ENCODE measurements around the gene SYPL2. TPM values are rescaled to one million over a fixed set of nuclear protein-coding genes. Genes with fewer than 3 reads are reported as not detected.

SYPL2 gene
- polyA plus RNA-seq (2013, experiment 1 of 2) = 1.2 TPM
- polyA plus RNA-seq (2013, experiment 2 of 2) = 1.0 TPM

DNA sequence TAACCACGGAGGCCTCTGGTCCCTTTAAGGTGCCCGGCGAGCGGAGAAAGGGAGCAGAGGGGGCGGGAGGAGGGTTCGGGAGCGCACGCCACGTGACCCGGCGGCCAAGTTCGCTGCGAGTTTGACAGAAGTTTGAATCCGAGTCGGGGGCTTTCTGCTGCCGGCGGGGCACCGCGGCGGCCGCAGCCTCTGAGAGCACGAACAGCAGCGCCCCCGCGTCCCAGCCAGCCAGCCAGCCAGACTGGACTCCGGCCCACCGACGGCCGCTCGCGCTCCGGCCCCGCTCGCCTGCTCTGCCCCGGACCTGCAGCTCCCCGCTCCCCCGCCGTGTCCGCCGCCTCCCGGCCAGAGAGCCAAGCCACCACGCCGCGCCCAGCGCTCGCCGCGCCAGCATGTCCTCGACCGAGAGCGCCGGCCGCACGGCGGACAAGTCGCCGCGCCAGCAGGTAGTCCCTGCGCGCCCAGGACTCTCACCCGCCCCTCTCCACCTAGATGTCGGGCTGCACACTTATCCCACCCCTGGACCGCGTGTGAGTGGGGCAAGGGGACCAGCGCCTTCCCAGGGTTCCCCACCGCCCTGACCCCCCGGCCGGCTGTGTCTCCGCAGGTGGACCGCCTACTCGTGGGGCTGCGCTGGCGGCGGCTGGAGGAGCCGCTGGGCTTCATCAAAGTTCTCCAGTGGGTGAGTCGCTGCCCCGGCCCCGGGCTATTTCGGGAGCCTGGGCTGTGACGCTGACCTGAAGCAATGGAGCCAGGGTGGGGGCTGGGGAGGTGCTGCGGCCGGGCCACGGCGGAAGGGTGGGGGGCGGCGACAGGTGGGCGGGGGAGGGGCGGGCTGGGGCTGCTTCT, at the start of gene SYPL2:
SYPL2 (plus strand) TSS at position 95 of the 849 bp plus-strand sequence; CDS start at position 393, 298 bp downstream.
- H3K4me3 ChIP-seq (ENCODE audit: low read length) = peak within 1 kb of the TSS; percentile 57
- H3K4me1 ChIP-seq (ENCODE audit: insufficient read depth, low read length) = peaks cover 15% of the 10 kb centered on the region; the same call in 1 of the 2 replicates
- H3K9ac ChIP-seq (ENCODE audit: low read depth, low read length) = peak within 1 kb of the TSS; percentile 9; the same call in 1 of the 2 replicates
- WGBS = under 1% methylated on average over 82 of the region's 88 CpGs
- H3K27me3 ChIP-seq (ENCODE audit: insufficient read depth, low read length) = peaks cover 76% of the 10 kb centered on the region
- H3K27ac ChIP-seq (ENCODE audit: low read depth, low read length) = no peak within 1 kb of the TSS
- H3K9me3 ChIP-seq (ENCODE audit: insufficient read depth, low read depth, low read length) = no peaks in the 10 kb centered on the region
- H3K36me3 ChIP-seq (ENCODE audit: insufficient read depth, low read length) = no peaks in the 10 kb centered on the region

DNA sequence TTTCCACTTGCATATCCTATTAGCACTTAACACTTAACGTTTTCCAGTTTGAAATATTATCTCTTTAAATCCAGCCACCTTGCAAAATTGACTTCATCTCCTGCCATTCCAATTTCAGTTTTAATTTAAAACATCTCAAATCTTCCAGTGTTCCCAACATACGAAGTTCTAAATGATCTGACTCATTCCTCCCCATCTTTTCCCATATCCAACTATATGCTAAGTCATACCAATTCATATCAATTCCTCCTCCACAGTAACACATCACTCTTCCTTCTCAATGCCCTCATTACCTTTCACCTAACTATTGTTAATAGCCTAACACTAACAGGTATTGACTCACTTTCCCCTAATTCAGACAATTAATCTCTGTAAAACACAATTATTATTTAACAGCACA, 42.8 kb upstream of the SYPL2 start:
- peaks cover 14% of the 10 kb centered on the region; the same call in 1 of the 2 replicates for H3K4me1 ChIP-seq (ENCODE audit: insufficient read depth, low read length)
- H3K36me3 ChIP-seq (ENCODE audit: insufficient read depth, low read length) = peaks cover 40% of the 10 kb centered on the region
- no peaks in the 10 kb centered on the region for H3K27me3 ChIP-seq (ENCODE audit: insufficient read depth, low read length)
- H3K4me3 ChIP-seq (ENCODE audit: low read length) = no peak overlapping the region
- no peaks in the 10 kb centered on the region for H3K9me3 ChIP-seq (ENCODE audit: insufficient read depth, low read depth, low read length)
- no peak overlapping the region for H3K9ac ChIP-seq (ENCODE audit: low read depth, low read length)
- 87% methylated on average over 2 of the region's 2 CpGs for whole genome bisulfite sequencing
- H3K27ac ChIP-seq (ENCODE audit: low read depth, low read length) = no peak overlapping the region

- Histone ChIP-seq H3K27me3 (ENCODE audit: insufficient read depth, low read length) (no peaks in the 10 kb centered on the region), H3K9ac (ENCODE audit: low read depth, low read length) (peak overlapping the region; percentile 88), H3K4me1 (ENCODE audit: insufficient read depth, low read length) (peaks cover 14% of the 10 kb centered on the region; the same call in 1 of the 2 replicates), H3K9me3 (ENCODE audit: insufficient read depth, low read depth, low read length) (no peaks in the 10 kb centered on the region), H3K27ac (ENCODE audit: low read depth, low read length) (peak overlapping the region; percentile 81), H3K36me3 (ENCODE audit: insufficient read depth, low read length) (peaks cover 23% of the 10 kb centered on the region), H3K4me3 (ENCODE audit: low read length) (peak overlapping the region; percentile 98)
- 2% methylated on average over 30 of the region's 32 CpGs for WGBS
Measured at GRCh38 chr1:109425391-109426280, 40.7 kb upstream of the SYPL2 start.

GRCh38 chr1:109426281-109427170, 39.8 kb upstream of the SYPL2 start, which contains the start of gene PSMA5:
Gene PSMA5, minus strand, starts transcription at chr1:109426448. Its CDS starts 118 bp downstream, at chr1:109426330.
- WGBS = under 1% methylated on average over 50 of the region's 50 CpGs
- Histone ChIP-seq H3K27me3 (ENCODE audit: insufficient read depth, low read length) (no peaks in the 10 kb centered on the region), H3K4me3 (ENCODE audit: low read length) (peak within 1 kb of the TSS; percentile 98), H3K4me1 (ENCODE audit: insufficient read depth, low read length) (peaks cover 14% of the 10 kb centered on the region; the same call in 1 of the 2 replicates), H3K36me3 (ENCODE audit: insufficient read depth, low read length) (peaks cover 14% of the 10 kb centered on the region), H3K27ac (ENCODE audit: low read depth, low read length) (peak within 1 kb of the TSS; percentile 85), H3K9ac (ENCODE audit: low read depth, low read length) (peak within 1 kb of the TSS; percentile 88), H3K9me3 (ENCODE audit: insufficient read depth, low read depth, low read length) (no peaks in the 10 kb centered on the region)

- Histone ChIP-seq H3K4me1 (ENCODE audit: insufficient read depth, low read length) (peaks cover 14% of the 10 kb centered on the region; the same call in 1 of the 2 replicates), H3K27me3 (ENCODE audit: insufficient read depth, low read length) (no peaks in the 10 kb centered on the region), H3K4me3 (ENCODE audit: low read length) (peak overlapping the region; percentile 98), H3K36me3 (ENCODE audit: insufficient read depth, low read length) (peaks cover 8% of the 10 kb centered on the region), H3K9me3 (ENCODE audit: insufficient read depth, low read depth, low read length) (no peaks in the 10 kb centered on the region), H3K9ac (ENCODE audit: low read depth, low read length) (peak overlapping the region; percentile 76), H3K27ac (ENCODE audit: low read depth, low read length) (peak overlapping the region; percentile 85; the same call in 1 of the 2 replicates)
- 20% methylated on average over 7 of the region's 7 CpGs for WGBS
Measured at GRCh38 chr1:109427171-109427467, 39.2 kb upstream of the SYPL2 start.

DNA sequence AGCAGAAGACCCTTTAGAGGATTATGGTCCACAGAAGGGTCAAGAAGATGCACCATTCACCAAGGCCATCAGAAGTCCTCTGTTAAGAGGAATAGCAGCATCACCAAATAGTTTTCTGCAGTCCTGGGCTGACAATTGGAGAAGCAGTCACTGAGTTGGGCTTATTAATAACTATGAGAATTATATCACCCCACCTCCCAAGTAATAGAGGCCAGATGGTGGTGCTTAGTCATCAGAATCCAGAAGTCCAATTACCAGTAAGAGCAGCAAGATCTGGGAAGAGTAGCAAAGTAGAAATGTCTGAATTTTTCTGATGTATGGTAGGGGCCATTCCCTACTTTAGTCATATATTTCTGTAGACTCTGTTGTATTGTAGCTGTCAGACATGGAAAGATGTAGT, 34.0 kb upstream of the SYPL2 start:
- H3K4me3 ChIP-seq (ENCODE audit: low read length) = no peak overlapping the region
- no peak overlapping the region for H3K27ac ChIP-seq (ENCODE audit: low read depth, low read length)
- peaks cover 2% of the 10 kb centered on the region; the same call in 1 of the 2 replicates for H3K9me3 ChIP-seq (ENCODE audit: insufficient read depth, low read depth, low read length)
- H3K9ac ChIP-seq (ENCODE audit: low read depth, low read length) = no peak overlapping the region
- no peaks in the 10 kb centered on the region for H3K36me3 ChIP-seq (ENCODE audit: insufficient read depth, low read length)
- H3K27me3 ChIP-seq (ENCODE audit: insufficient read depth, low read length) = no peaks in the 10 kb centered on the region
- H3K4me1 ChIP-seq (ENCODE audit: insufficient read depth, low read length) = peaks cover 4% of the 10 kb centered on the region; the same call in 1 of the 2 replicates

GRCh38 chr1:109433322-109433721, 33.0 kb upstream of the SYPL2 start:
- Histone ChIP-seq H3K36me3 (ENCODE audit: insufficient read depth, low read length) (no peaks in the 10 kb centered on the region), H3K27ac (ENCODE audit: low read depth, low read length) (no peak overlapping the region), H3K9ac (ENCODE audit: low read depth, low read length) (no peak overlapping the region), H3K4me3 (ENCODE audit: low read length) (no peak overlapping the region), H3K4me1 (ENCODE audit: insufficient read depth, low read length) (no peaks in the 10 kb centered on the region), H3K9me3 (ENCODE audit: insufficient read depth, low read depth, low read length) (peaks cover 2% of the 10 kb centered on the region; the same call in 1 of the 2 replicates), H3K27me3 (ENCODE audit: insufficient read depth, low read length) (no peaks in the 10 kb centered on the region)
- WGBS = 97% methylated on average over 1 of the region's 1 CpG

- no peaks in the 10 kb centered on the region for H3K27me3 ChIP-seq (ENCODE audit: insufficient read depth, low read length)
- no peak overlapping the region for H3K27ac ChIP-seq (ENCODE audit: low read depth, low read length)
- 93% methylated on average over 1 of the region's 1 CpG for WGBS
- H3K4me1 ChIP-seq (ENCODE audit: insufficient read depth, low read length) = no peaks in the 10 kb centered on the region
- peaks cover 2% of the 10 kb centered on the region; the same call in 1 of the 2 replicates for H3K9me3 ChIP-seq (ENCODE audit: insufficient read depth, low read depth, low read length)
- H3K9ac ChIP-seq (ENCODE audit: low read depth, low read length) = no peak overlapping the region
- no peaks in the 10 kb centered on the region for H3K36me3 ChIP-seq (ENCODE audit: insufficient read depth, low read length)
- H3K4me3 ChIP-seq (ENCODE audit: low read length) = no peak overlapping the region
Measured at GRCh38 chr1:109434484-109434883, 31.9 kb upstream of the SYPL2 start.

DNA sequence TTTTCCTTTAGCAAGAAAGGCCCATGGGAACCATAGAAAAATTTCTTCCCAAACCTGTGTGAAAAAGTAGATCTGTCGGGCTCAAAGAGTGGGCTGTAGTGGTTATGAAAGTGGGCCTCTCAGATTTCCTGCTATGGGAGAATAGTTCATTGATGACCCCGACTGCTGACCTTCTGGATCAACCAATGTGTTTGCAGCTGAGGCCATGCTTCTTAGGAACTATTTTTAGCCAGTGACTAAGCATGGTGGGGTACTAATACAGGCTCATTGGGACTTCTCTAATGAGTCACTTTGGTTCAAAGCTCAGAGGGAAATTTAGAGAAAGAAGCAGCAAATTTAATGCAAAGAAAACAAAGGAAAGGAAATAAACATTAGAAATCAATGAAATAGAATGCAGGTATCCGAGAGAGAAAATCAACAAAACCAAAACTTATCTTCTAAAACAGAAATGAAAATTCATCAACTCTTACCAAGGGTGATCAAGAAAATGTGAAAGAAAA, 27.5 kb upstream of the SYPL2 start:
- Histone ChIP-seq H3K9ac (ENCODE audit: low read depth, low read length) (no peak overlapping the region), H3K27ac (ENCODE audit: low read depth, low read length) (no peak overlapping the region)
- 80% methylated on average over 2 of the region's 3 CpGs for WGBS

GRCh38 chr1:109441069-109441468, 25.3 kb upstream of the SYPL2 start:
- Histone ChIP-seq H3K9me3 (ENCODE audit: insufficient read depth, low read depth, low read length) (no peaks in the 10 kb centered on the region), H3K9ac (ENCODE audit: low read depth, low read length) (no peak overlapping the region), H3K27ac (ENCODE audit: low read depth, low read length) (no peak overlapping the region), H3K4me3 (ENCODE audit: low read length) (no peak overlapping the region), H3K27me3 (ENCODE audit: insufficient read depth, low read length) (peaks cover 6% of the 10 kb centered on the region; the same call in 1 of the 2 replicates), H3K36me3 (ENCODE audit: insufficient read depth, low read length) (no peaks in the 10 kb centered on the region), H3K4me1 (ENCODE audit: insufficient read depth, low read length) (no peaks in the 10 kb centered on the region)
- 71% methylated on average over 1 of the region's 1 CpG for WGBS

More for the DNA sequence above, 27.5 kb upstream of the SYPL2 start:
- H3K9me3 ChIP-seq (ENCODE audit: insufficient read depth, low read depth, low read length) = peaks cover 2% of the 10 kb centered on the region; the same call in 1 of the 2 replicates
- H3K27me3 ChIP-seq (ENCODE audit: insufficient read depth, low read length) = no peaks in the 10 kb centered on the region; the same call in 1 of the 2 replicates
- H3K36me3 ChIP-seq (ENCODE audit: insufficient read depth, low read length) = no peaks in the 10 kb centered on the region
- no peaks in the 10 kb centered on the region for H3K4me1 ChIP-seq (ENCODE audit: insufficient read depth, low read length)
- no peak overlapping the region for H3K4me3 ChIP-seq (ENCODE audit: low read length)
